Epithelial cell of proximal tubule (primary cell): Measurements from ENCODE around the gene ITGA11. TPM values are rescaled to one million over a fixed set of nuclear protein-coding genes. Genes with fewer than 3 reads are reported as not detected.

Source experiments
- DNase-seq: peaks from one replicate; pipeline ENCODE4 v3.0.0-alpha.2; 2011; ENCODE audit warnings: low read depth
- H3K4me3 ChIP-seq: 2 replicates; pipeline ENCODE4 v1.5.1; 2011; ENCODE audit warnings: low read depth, mild to moderate bottlenecking, low read length
- total RNA-seq: library from RNA; depleted of rRNA; stranded (reverse); fragments of >200 nt; gene quantifications from 2 replicates; pipeline ENCODE4 v1.2.3, GENCODE V29; 2015
- TF ChIP-seq, protein P1 (sequence below): conservative IDR thresholded peaks from 2 replicates; pipeline ENCODE4 v1.5.1; 2012; ENCODE audit warnings: low read depth, mild to moderate bottlenecking, low read length

ITGA11 gene
- total RNA-seq, 1 donor from 2014 or later, result 1.6 TPM

DNA sequence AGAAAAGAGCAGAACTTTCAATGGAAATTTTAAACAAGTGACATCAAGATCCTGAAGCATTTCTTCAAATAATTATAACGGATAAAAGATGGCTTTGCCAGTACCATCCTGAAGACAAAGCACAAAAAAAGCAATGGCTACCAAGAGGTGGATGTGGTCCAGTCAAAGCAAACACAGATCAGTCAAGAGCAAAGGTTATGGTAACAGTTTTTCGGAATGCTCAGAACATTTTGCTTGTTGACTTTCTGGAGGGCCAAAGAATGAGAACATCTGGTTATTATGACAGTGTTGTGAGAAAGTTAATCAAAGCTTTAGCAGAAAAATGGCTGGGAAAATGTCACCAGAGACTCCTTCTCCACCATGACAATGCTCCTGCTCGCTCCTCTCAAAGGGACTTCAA is 122.9 kb downstream of the ITGA11 start:
- H3K4me3 ChIP-seq, result no peak overlapping the region
- no peak for DNase-seq
- TF ChIP-seq, protein P1, sequence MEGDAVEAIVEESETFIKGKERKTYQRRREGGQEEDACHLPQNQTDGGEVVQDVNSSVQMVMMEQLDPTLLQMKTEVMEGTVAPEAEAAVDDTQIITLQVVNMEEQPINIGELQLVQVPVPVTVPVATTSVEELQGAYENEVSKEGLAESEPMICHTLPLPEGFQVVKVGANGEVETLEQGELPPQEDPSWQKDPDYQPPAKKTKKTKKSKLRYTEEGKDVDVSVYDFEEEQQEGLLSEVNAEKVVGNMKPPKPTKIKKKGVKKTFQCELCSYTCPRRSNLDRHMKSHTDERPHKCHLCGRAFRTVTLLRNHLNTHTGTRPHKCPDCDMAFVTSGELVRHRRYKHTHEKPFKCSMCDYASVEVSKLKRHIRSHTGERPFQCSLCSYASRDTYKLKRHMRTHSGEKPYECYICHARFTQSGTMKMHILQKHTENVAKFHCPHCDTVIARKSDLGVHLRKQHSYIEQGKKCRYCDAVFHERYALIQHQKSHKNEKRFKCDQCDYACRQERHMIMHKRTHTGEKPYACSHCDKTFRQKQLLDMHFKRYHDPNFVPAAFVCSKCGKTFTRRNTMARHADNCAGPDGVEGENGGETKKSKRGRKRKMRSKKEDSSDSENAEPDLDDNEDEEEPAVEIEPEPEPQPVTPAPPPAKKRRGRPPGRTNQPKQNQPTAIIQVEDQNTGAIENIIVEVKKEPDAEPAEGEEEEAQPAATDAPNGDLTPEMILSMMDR, result no peak

DNA sequence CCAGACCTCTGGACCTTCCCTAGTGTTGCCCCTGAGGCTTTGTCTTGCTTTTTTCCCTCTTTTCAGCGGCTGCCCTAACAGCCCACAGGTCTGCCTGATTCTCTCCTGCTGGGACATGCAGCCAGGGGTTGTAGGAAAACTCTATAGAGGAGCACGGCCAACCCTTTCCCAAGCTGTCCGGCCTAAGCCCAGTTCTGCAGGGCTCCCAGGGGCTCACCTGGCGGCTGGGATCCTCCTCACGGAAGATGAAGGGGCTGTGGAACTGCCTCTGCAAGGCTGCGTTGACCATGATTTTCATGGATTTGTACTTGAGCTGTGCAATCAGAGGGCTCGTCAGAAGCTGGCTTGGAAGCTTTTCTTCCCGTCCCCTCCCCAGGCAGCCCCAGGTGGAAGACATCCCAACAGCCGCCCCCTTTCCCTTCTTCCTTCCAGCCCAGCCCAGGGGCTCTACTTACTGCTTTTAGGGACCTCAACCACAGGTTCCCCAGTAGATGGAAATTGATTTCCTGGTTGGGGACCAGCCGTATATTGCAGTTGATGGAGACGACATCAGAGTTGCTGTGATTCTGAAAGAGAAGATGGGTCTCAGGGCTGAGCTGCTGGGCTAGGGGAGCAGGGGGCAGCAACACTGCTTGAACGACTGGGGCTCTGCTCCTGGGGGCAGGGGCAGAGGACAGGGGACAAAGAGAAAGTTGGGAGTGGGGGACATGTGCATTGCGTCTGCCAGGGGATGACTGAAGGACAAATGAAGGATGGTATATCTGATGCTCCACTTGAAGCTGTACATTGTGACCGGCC is 124.6 kb downstream of the ITGA11 start:
- TF ChIP-seq, protein P1, result no peak
- no peak for DNase-seq
- H3K4me3 ChIP-seq, result no peak overlapping the region

DNA sequence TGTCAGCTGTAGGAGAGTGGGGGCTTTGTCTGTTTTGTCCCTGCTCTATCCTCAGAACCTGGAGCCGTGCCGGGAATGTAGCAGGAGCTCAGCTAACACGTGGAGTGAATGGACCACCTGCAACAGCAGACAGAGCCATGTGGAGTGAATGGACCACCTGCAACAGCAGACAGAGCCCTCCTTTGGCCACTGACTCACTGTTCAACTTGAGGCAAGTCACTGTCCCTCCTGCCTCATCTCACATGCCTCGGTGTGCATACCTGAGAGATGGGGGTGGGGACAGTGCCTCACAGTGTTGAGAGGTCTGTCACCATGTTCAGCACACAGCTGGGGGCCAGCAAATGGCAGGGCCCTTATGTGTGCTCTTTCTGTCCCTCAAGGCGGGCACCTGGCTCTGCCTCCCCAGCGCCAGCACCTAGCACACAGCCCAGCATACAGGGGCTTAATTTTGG is 126.5 kb downstream of the ITGA11 start:
- TF ChIP-seq, protein P1, result no peak
- no peak for DNase-seq
- H3K4me3 ChIP-seq, result no peak overlapping the region

DNA sequence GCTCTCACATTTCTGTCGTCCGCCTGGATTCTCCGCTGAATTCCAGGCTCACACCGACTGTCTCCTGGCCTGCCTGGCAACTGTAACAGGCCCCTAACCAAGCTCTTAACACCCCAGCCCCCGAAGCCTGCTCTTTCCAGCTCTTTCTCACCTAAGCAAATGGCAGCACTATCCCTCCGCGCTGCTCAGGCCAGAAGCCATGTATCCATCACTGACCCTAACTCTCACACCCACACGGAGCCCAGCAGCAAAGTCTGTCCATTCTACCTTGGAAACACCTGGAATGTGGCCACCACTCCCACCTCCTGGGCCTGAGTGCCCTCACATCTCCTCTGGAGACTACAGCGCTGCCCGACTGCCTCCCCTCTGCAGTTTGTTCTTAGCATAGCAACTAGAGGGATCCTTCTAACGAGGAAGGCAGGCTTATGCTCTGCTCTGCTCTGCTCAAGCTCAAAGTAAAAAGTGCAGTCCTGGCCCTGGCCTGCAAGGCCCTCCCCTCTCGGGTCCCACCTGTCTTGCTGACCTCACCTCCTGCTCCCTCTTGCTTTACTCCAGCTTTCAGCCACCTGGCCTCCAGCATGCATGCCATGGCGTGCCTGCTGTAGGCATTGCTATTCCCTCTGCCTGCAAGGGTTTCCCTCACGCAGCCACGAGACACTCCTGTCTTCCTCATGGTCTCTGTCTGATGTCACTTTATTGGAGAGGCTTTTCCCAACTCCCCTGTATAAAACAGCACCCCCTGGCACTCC is 127.2 kb downstream of the ITGA11 start:
- TF ChIP-seq, protein P1, result no peak
- DNase-seq, result no peak

DNA sequence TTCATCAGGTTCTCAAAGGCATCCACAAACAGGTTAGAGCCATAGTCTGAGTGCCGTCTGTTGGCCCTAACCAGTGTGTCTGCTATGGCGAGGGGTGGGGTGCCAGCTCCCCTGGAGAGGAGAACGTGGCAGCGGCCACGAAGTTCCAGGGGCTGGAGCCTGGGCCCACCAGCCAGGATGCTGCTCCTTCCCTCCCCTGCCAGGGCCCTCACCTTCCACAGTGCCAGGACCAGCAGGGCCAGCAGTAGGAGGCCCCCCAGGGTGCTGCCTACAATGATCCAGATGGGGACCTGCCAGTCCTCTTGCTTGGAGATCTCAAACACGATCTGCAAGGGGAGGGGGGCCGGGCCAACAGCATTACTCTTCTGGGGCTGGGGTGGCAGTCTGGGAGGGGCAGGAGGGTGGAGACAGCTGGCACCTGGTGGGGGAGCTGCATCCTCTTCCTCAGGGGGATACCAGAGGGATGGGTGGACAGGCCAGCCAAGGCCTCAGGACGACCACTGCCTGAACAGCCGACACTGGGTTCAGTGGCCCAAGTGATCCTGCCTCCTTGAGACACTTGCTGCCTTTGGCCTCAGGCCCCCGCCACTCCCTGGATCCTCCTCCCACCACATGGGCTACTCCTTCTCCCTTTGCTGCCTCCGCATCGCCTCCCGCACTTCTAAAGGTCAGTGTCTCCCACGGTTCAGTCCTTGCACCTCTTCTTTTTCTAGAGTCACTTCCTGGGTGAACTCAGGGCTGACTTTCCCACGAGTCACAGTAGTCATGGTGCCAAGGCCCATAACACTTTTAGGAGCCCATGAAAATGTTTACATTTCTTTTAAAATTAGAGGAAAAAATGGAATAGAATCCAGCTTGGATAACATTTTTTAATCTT is 128.2 kb downstream of the ITGA11 start:
- no peak overlapping the region for H3K4me3 ChIP-seq
- no peak for DNase-seq
- TF ChIP-seq, protein P1, result no peak

More for the DNA sequence above, 127.2 kb downstream of the ITGA11 start:
- no peak overlapping the region for H3K4me3 ChIP-seq

DNA sequence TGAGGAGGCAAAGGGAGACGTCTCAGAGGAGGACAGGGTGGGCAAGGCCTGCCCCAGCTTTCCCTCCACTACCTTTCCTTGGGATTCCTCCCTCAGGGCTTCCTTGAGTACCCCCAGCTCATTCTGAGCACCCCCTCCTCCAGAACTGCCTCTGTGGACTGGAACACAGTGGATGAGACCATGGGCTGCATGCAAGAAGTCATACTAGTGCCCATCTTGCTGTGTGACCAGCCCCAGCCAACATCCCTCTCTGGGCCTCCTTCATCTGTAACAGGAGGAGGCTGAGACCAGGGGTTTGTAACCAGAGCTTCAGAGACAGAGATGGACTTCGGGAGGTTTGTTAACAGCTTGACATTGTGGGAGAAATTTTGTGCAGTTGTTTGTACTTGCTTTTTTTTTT is 128.8 kb downstream of the ITGA11 start:
- H3K4me3 ChIP-seq, result no peak overlapping the region
- no peak for DNase-seq
- TF ChIP-seq, protein P1, result no peak
